Pancreas (tissue), 10 donors: ENCODE measurements around the gene CNTNAP1. TPM values are rescaled to one million over a fixed set of nuclear protein-coding genes. Genes with fewer than 3 reads are reported as not detected.

ENCODE experiments used
- ATAC-seq, 4 donors: fragments of 200-7000 bp; cut with Tn5 transposase; one replicate each; pipeline versions ENCODE4 v1.8.0 to v1.9.1; 2020; ENCODE audit warnings: mild to moderate bottlenecking in 4 of 4, moderate library complexity in 4 of 4
- DNase-seq, 6 donors: peaks; one replicate each; pipeline ENCODE4 v3.0.0-alpha.2; 2020
- FAIRE-seq: peaks from 2 replicates; lab custom pipeline; 2012; peaks lifted over from hg19 to GRCh38; lab: Jason Lieb, UNC
- H3K27ac ChIP-seq, 4 donors: fragments of 200-600 bp; sonication (generic); 1 replicate in 3 of 4; 2 replicates in 1 of 4; pipeline versions ENCODE4 v1.5.0 to v1.8.0; 2020
- H3K27me3 ChIP-seq, 4 donors: fragments of 200-600 bp; one replicate each; pipeline ENCODE4 v1.8.0; 2021
- H3K36me3 ChIP-seq, 3 donors: fragments of 200-600 bp; sonication (generic) in 1 of 3; one replicate each; pipeline versions ENCODE4 v1.5.0 to v1.8.0; 2020 to 2021
- H3K4me1 ChIP-seq, 3 donors: fragments of 200-600 bp; one replicate each; pipeline ENCODE4 v1.8.0; 2021
- H3K4me3 ChIP-seq, 4 donors: fragments of 200-600 bp; sonication (generic) in 2 of 4; one replicate each; pipeline versions ENCODE4 v1.5.0 to v1.8.0; 2020 to 2021
- H3K9me3 ChIP-seq, 4 donors: fragments of 200-600 bp; one replicate each; pipeline ENCODE4 v1.8.0; 2021
- CTCF ChIP-seq, 4 donors: fragments of 200-600 bp; sonication (generic) in 3 of 4; IDR thresholded peaks; one replicate each; pipeline versions ENCODE4 v1.5.0 to v1.8.0; 2021; ENCODE audit warnings: antibody characterized with exemption in 4 of 4
- WGBS, 2 donors: extraction: QIAGEN DNeasy Blood & Tissue Kit; methylation state at CpG; one replicate each; pipeline ENCODE4 v1.1.7; 2013; 5-methylcytosine and 5-hydroxymethylcytosine counted together
- intact Hi-C, 3 donors: fragments of 100-400 bp; cut with DNase I; formaldehyde crosslinking; loops; one replicate each; pipeline versions ENCODE4 v1.11.1 to v1.14.2; 2022
- polyA plus RNA-seq, 2 donors: library from polyadenylated mRNA; stranded (reverse); fragments of 200-250 nt; gene quantifications; one replicate each; pipeline ENCODE4 v1.2.3, GENCODE V29; 2013
- total RNA-seq, 6 donors: library from RNA; stranded (reverse); fragmentation: NEBNext Ultra II Directional in 4 of 6; extraction: Animal tissue kit (Norgen Biotek cat#: 25700) in 4 of 6; gene quantifications; one replicate each; pipeline versions ENCODE4 v1.2.1 to v1.2.4, GENCODE V29; 2021 to 2023
- donor health status: healthy with polysubstance abuse.
- donor health status: DM: no; HTN: no; CAD: no; lungs with moderate emphysema.
- donor health status: DM: no; HTN: no; CAD: no.
- donor health status: control.
- donor health status: control.
- donor health status: Bipolar disorder and iron deficiency.
- donor health status: DM: yes; HTN: yes; CAD: no.
- donor health status: DM: no; HTN: no; CAD: no.
- donor health status: DM: no; HTN: no; CAD: no.
- donor health status: DM: yes; HTN: yes; CAD: no.

Gene CNTNAP1
- total RNA-seq (10 to 100 TPM in 1 of 6 donors, 1 to 10 TPM in 5; 3.1 to 10.4 (median 5.4) TPM), polyA plus RNA-seq (10 to 100 TPM in 1 of 2 donors, 1 to 10 TPM in 1; 8.1 to 20.0 TPM)

- FAIRE-seq (no peak), DNase-seq (peak in 3 of 6 donors; percentile 46 to 69 (median 51)), ATAC-seq (peak in 2 of 4 donors; percentile 4 to 5)
- TF ChIP-seq CTCF (IDR thresholded peaks at IDR 0.05): no peak
- intact Hi-C loops: no loop called here
- Histone ChIP-seq H3K9me3 (no peaks in the 10 kb centered on the region), H3K4me3 (peak within 1 kb of the TSS in 3 of 4 donors; percentile 13 to 37 (median 14)), H3K4me1 (peaks cover 6 to 25% (median 11%) of the 10 kb centered on the region in 3 donors), H3K36me3 (no peaks in the 10 kb centered on the region), H3K27me3 (no peaks in the 10 kb centered on the region), H3K27ac (no peak within 1 kb of the TSS)
- 23 to 25% methylated on average over 21 to 22 of the region's 22 CpGs for WGBS, 2 donors
Measured at GRCh38 chr17:42681976-42682721, at the start of gene CNTNAP1. Gene CNTNAP1, plus strand, starts transcription at chr17:42682531. Its CDS starts 299 bp downstream, at chr17:42682830.

- Histone ChIP-seq H3K4me1 (peaks cover 12 to 22% (median 19%) of the 10 kb centered on the region in 3 donors), H3K27me3 (no peaks in the 10 kb centered on the region), H3K4me3 (peak overlapping the region in 1 of 4 donors; percentile 18), H3K27ac (peak overlapping the region; percentile 12 to 67 (median 58)), H3K36me3 (no peaks in the 10 kb centered on the region), H3K9me3 (no peaks in the 10 kb centered on the region)
- DNase-seq (no peak), ATAC-seq (peak; percentile 52 to 70 (median 64)), FAIRE-seq (no peak)
- WGBS, 2 donors: 56 to 58% methylated on average over 9 of the region's 9 CpGs
- TF ChIP-seq CTCF (IDR thresholded peaks at IDR 0.05): no peak
- intact Hi-C loops: no loop called here
Measured at GRCh38 chr17:42632949-42633444, 49.3 kb upstream of the CNTNAP1 start.

GRCh38 chr17:42639525-42640113, 42.7 kb upstream of the CNTNAP1 start:
- ATAC-seq (no peak), FAIRE-seq (no peak), DNase-seq (no peak)
- intact Hi-C loops: no loop called here
- no peak overlapping the region for H3K4me3 ChIP-seq
- H3K27ac ChIP-seq: no peak overlapping the region
- no peaks in the 10 kb centered on the region for H3K27me3 ChIP-seq
- TF ChIP-seq CTCF (IDR thresholded peaks at IDR 0.05): no peak
- no peaks in the 10 kb centered on the region for H3K36me3 ChIP-seq
- 81 to 88% methylated on average over 6 of the region's 7 CpGs for WGBS, 2 donors
- no peaks in the 10 kb centered on the region for H3K9me3 ChIP-seq
- no peaks in the 10 kb centered on the region for H3K4me1 ChIP-seq

- no peak overlapping the region for H3K4me3 ChIP-seq
- H3K27ac ChIP-seq: no peak overlapping the region
- H3K27me3 ChIP-seq: no peaks in the 10 kb centered on the region
- 89 to 92% methylated on average over 4 of the region's 4 CpGs for WGBS, 2 donors
- H3K9me3 ChIP-seq: no peaks in the 10 kb centered on the region
- ATAC-seq (no peak), FAIRE-seq (no peak), DNase-seq (no peak)
- H3K36me3 ChIP-seq: no peaks in the 10 kb centered on the region
- intact Hi-C loops: no loop called here
- H3K4me1 ChIP-seq: no peaks in the 10 kb centered on the region
- no peak for TF ChIP-seq CTCF (IDR thresholded peaks at IDR 0.05)
Measured at GRCh38 chr17:42640121-42640520, 42.2 kb upstream of the CNTNAP1 start.
